Mesenchymal stem cell (in vitro differentiated cells and primary cell): ENCODE data around the gene LSM14A.

Source experiments
- DNase-seq: peaks from one replicate; pipeline ENCODE4 v3.0.0-alpha.2; 2013
- H2AFZ ChIP-seq: one replicate; pipeline ENCODE4 v1.6.1; 2013; ENCODE audit warnings: low read depth, mild to moderate bottlenecking, control low read depth, inconsistent platforms, low read length, moderate library complexity
- H2AK5ac ChIP-seq: 2 replicates; pipeline ENCODE4 v1.6.1; 2013; ENCODE audit warnings: low read length, moderate library complexity, mild to moderate bottlenecking, inconsistent platforms; ENCODE audit not compliant: severe bottlenecking
- H2BK120ac ChIP-seq: one replicate; pipeline ENCODE4 v1.6.1; 2013; ENCODE audit warnings: low read depth, mild to moderate bottlenecking, inconsistent platforms, low read length, moderate library complexity
- H2BK12ac ChIP-seq, 2 experiments: one replicate each; pipeline ENCODE4 v1.6.1; 2013; ENCODE audit warnings: inconsistent platforms in 2 of 2, low read length in 2 of 2, mild to moderate bottlenecking in 2 of 2, moderate library complexity in 2 of 2, control low read depth in 1 of 2
- H2BK15ac ChIP-seq: one replicate; pipeline ENCODE4 v1.6.1; 2013; ENCODE audit warnings: mild to moderate bottlenecking, low read depth, inconsistent platforms; ENCODE audit not compliant: poor library complexity, severe bottlenecking
- H2BK5ac ChIP-seq: 2 replicates; pipeline ENCODE4 v1.6.1; 2013; ENCODE audit warnings: low read depth, mild to moderate bottlenecking, low read length, control low read depth, inconsistent platforms; ENCODE audit not compliant: poor library complexity, severe bottlenecking
- H3K14ac ChIP-seq, 2 experiments: one replicate each; pipeline ENCODE4 v1.6.1; 2013; ENCODE audit warnings: inconsistent platforms in 2 of 2, low read length in 2 of 2, control low read depth in 1 of 2, mild to moderate bottlenecking in 1 of 2, moderate library complexity in 1 of 2
- H3K18ac ChIP-seq, 2 experiments: one replicate each; pipeline ENCODE4 v1.6.1; 2013; ENCODE audit warnings: inconsistent platforms in 2 of 2, low read length in 2 of 2, control low read depth in 1 of 2, low read depth in 1 of 2, mild to moderate bottlenecking in 1 of 2
- H3K23ac ChIP-seq, 2 experiments: one replicate each; pipeline ENCODE4 v1.6.1; 2013; ENCODE audit warnings: inconsistent platforms in 2 of 2, low read length in 2 of 2, mild to moderate bottlenecking in 2 of 2, moderate library complexity in 2 of 2, control low read depth in 1 of 2
- H3K27ac ChIP-seq: 2 replicates; pipeline ENCODE4 v1.5.1; 2013; ENCODE audit warnings: mild to moderate bottlenecking, moderate library complexity, low read length, control low read depth, inconsistent platforms; ENCODE audit not compliant: poor library complexity, severe bottlenecking
- H3K27me3 ChIP-seq, 2 experiments: 2 replicates each; pipeline versions ENCODE4 v1.6.1 to v1.7.0; 2013; ENCODE audit warnings: low read length in 2 of 2, mild to moderate bottlenecking in 2 of 2, moderate library complexity in 2 of 2, control low read depth in 1 of 2, inconsistent platforms in 1 of 2; ENCODE audit not compliant: control insufficient read depth in 1 of 2, insufficient read depth in 1 of 2
- H3K36me3 ChIP-seq, 2 experiments: 2 replicates each; pipeline versions ENCODE4 v1.6.1 to v1.7.0; 2013; ENCODE audit warnings: low read length in 2 of 2, control low read depth in 1 of 2, inconsistent platforms in 1 of 2, low read depth in 1 of 2, mild to moderate bottlenecking in 1 of 2; ENCODE audit not compliant: insufficient read depth in 2 of 2, control insufficient read depth in 1 of 2
- H3K4ac ChIP-seq, 2 experiments: one replicate each; pipeline ENCODE4 v1.6.1; 2013; ENCODE audit warnings: inconsistent platforms in 2 of 2, low read length in 2 of 2, mild to moderate bottlenecking in 2 of 2, moderate library complexity in 2 of 2, control low read depth in 1 of 2, low read depth in 1 of 2
- H3K4me1 ChIP-seq: 2 replicates; pipeline ENCODE4 v1.6.1; 2013; ENCODE audit warnings: low read depth, low read length, control low read depth; ENCODE audit not compliant: control insufficient read depth, insufficient read depth
- H3K4me2 ChIP-seq: 2 replicates; pipeline ENCODE4 v1.6.1; 2013; ENCODE audit warnings: low read length, mild to moderate bottlenecking, inconsistent platforms; ENCODE audit not compliant: poor library complexity, severe bottlenecking
- H3K4me3 ChIP-seq, 2 experiments: 2 replicates each; pipeline versions ENCODE4 v1.5.1 to v1.7.0; 2013; ENCODE audit warnings: low read length in 2 of 2, mild to moderate bottlenecking in 2 of 2, control low read depth in 1 of 2, low read depth in 1 of 2; ENCODE audit not compliant: insufficient read depth in 1 of 2
- H3K79me1 ChIP-seq: replicated peaks from 2 replicates; pipeline ENCODE4 v1.6.1; 2013; ENCODE audit warnings: mild to moderate bottlenecking, control low read depth, low read length, inconsistent platforms; ENCODE audit not compliant: poor library complexity, severe bottlenecking
- H3K9ac ChIP-seq: 2 replicates; pipeline ENCODE4 v1.7.0; 2013; ENCODE audit warnings: mild to moderate bottlenecking, low read length, moderate library complexity
- H3K9me3 ChIP-seq: 2 replicates; pipeline ENCODE4 v1.7.0; 2013; ENCODE audit warnings: mild to moderate bottlenecking, low read length; ENCODE audit not compliant: control insufficient read depth
- H4K8ac ChIP-seq: one replicate; pipeline ENCODE4 v1.6.1; 2013; ENCODE audit warnings: inconsistent platforms, mild to moderate bottlenecking, low read length, moderate library complexity
- H4K91ac ChIP-seq: one replicate; pipeline ENCODE4 v1.6.1; 2013; ENCODE audit warnings: mild to moderate bottlenecking, low read length, inconsistent platforms
- WGBS: methylation state at CpG from one replicate; pipeline ENCODE4 v1.1.7; 2013; ENCODE audit warnings: mixed read lengths; 5-methylcytosine and 5-hydroxymethylcytosine counted together

LSM14A gene

GRCh38 chr19:34182125-34182524, 9.8 kb downstream of the LSM14A start:
- Histone ChIP-seq H3K18ac (no peak overlapping the region), H4K91ac (no peak overlapping the region), H3K27me3 (no peaks in the 10 kb centered on the region), H3K4ac (no peak overlapping the region), H4K8ac (no peak overlapping the region), H3K4me1 (peaks cover 8% of the 10 kb centered on the region), H2AFZ (no peak overlapping the region), H3K4me2 (no peak overlapping the region), H3K79me1 (no peaks in the 10 kb centered on the region), H3K36me3 (peaks cover 2 to 15% of the 10 kb centered on the region in 2 experiments), H3K23ac (no peak overlapping the region), H2BK5ac (no peak overlapping the region), H3K27ac (no peak overlapping the region), H3K4me3 (no peak overlapping the region), H2BK120ac (no peak overlapping the region), H2BK15ac (no peak overlapping the region), H3K14ac (no peak overlapping the region), H3K9me3 (no peaks in the 10 kb centered on the region), H3K9ac (no peak overlapping the region), H2BK12ac (no peak overlapping the region), H2AK5ac (no peak overlapping the region)
- no peak for DNase-seq

GRCh38 chr19:34184880-34185491, 12.7 kb downstream of the LSM14A start:
- Histone ChIP-seq H4K91ac (no peak overlapping the region), H3K4me1 (peaks cover 3% of the 10 kb centered on the region), H4K8ac (no peak overlapping the region), H2BK5ac (no peak overlapping the region), H3K9ac (peak overlapping the region; percentile 1), H3K14ac (no peak overlapping the region), H2BK12ac (no peak overlapping the region), H3K18ac (no peak overlapping the region), H2AK5ac (no peak overlapping the region), H2BK15ac (no peak overlapping the region), H2AFZ (no peak overlapping the region), H2BK120ac (no peak overlapping the region), H3K9me3 (no peaks in the 10 kb centered on the region), H3K4ac (no peak overlapping the region), H3K4me3 (peak overlapping the region in 1 of 2 experiments; percentile 44), H3K23ac (no peak overlapping the region), H3K36me3 (peaks cover 0 to 11% of the 10 kb centered on the region in 2 experiments), H3K27me3 (no peaks in the 10 kb centered on the region), H3K79me1 (no peaks in the 10 kb centered on the region), H3K4me2 (no peak overlapping the region), H3K27ac (no peak overlapping the region)
- 81% methylated on average over 6 of the region's 6 CpGs for WGBS
- no peak for DNase-seq

- H2BK12ac ChIP-seq = no peak overlapping the region
- H2AK5ac ChIP-seq = no peak overlapping the region
- no peak overlapping the region for H2AFZ ChIP-seq
- peaks cover 2% of the 10 kb centered on the region for H3K4me1 ChIP-seq
- no peak overlapping the region for H2BK5ac ChIP-seq
- no peak overlapping the region for H3K27ac ChIP-seq
- no peak overlapping the region for H3K23ac ChIP-seq
- no peak overlapping the region for H2BK120ac ChIP-seq
- H4K91ac ChIP-seq = no peak overlapping the region
- H3K4me2 ChIP-seq = no peak overlapping the region
- H3K27me3 ChIP-seq = no peaks in the 10 kb centered on the region
- H2BK15ac ChIP-seq = no peak overlapping the region
- H3K4me3 ChIP-seq = no peak overlapping the region
- DNase-seq = no peak
- H3K14ac ChIP-seq = no peak overlapping the region
- no peak overlapping the region for H3K4ac ChIP-seq
- no peaks in the 10 kb centered on the region for H3K79me1 ChIP-seq
- H3K36me3 ChIP-seq = no peaks in the 10 kb centered on the region
- H3K18ac ChIP-seq = no peak overlapping the region
- no peaks in the 10 kb centered on the region for H3K9me3 ChIP-seq
- 97% methylated on average over 2 of the region's 2 CpGs for WGBS
- peak overlapping the region; percentile 1 for H3K9ac ChIP-seq
- H4K8ac ChIP-seq = no peak overlapping the region
Measured at GRCh38 chr19:34186205-34186604, 13.9 kb downstream of the LSM14A start.

- H3K9me3 ChIP-seq = no peaks in the 10 kb centered on the region
- WGBS = 97% methylated on average over 8 of the region's 8 CpGs
Measured at GRCh38 chr19:34187011-34187410, 14.7 kb downstream of the LSM14A start.

More at GRCh38 chr19:34187011-34187410, 14.7 kb downstream of the LSM14A start:
- Histone ChIP-seq H3K9ac (no peak overlapping the region), H3K27ac (no peak overlapping the region), H2AK5ac (no peak overlapping the region), H3K27me3 (no peaks in the 10 kb centered on the region), H3K4me2 (no peak overlapping the region), H2BK15ac (no peak overlapping the region), H3K4me1 (peaks cover 2% of the 10 kb centered on the region), H4K8ac (no peak overlapping the region), H3K14ac (no peak overlapping the region), H2BK12ac (no peak overlapping the region), H3K36me3 (no peaks in the 10 kb centered on the region), H4K91ac (no peak overlapping the region), H3K23ac (no peak overlapping the region), H3K79me1 (no peaks in the 10 kb centered on the region), H3K4me3 (no peak overlapping the region), H2AFZ (no peak overlapping the region), H3K18ac (no peak overlapping the region), H2BK120ac (no peak overlapping the region), H2BK5ac (no peak overlapping the region), H3K4ac (no peak overlapping the region)
- DNase-seq = no peak
